Measurements from ENCODE around the gene NRCAM.

Gene NRCAM

DNA sequence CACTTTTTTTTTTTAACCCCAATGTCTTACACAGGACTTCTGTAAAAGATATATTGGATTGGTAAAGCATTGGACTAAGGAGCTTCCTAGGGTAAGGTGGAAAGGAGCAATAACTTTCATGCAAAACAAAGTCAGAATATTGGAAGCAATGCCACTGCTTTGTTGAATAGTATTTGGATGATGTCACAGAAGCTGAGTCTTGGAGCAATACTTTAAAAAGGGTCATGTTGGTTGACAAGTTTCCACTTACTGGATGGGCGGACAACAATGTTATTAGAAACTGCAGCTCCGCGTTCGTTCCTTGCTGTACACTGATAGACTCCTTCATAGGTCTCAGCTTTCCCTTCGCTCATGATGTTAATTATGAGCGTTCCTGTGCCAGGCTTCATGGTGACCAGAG, 224.2 kb downstream of the NRCAM start:
- Histone ChIP-seq H3K36me3 (ENCODE audit: insufficient read depth, low read length) (no peaks in the 10 kb centered on the region), H3K9ac (ENCODE audit: low read length) (no peak overlapping the region), H3K4me3 (ENCODE audit: low read depth in 1 of 2, low read length in 2 of 2) (no peak overlapping the region), H3K27ac (ENCODE audit: low read depth, low read length) (no peak overlapping the region), H3K9me3 (ENCODE audit: low read length) (no peaks in the 10 kb centered on the region), H3K27me3 (ENCODE audit: control insufficient read depth in 1 of 2, insufficient read depth in 2 of 2, low read length in 2 of 2) (no peaks in the 10 kb centered on the region), H3K4me1 (ENCODE audit: insufficient read depth, low read length) (no peaks in the 10 kb centered on the region)

DNA sequence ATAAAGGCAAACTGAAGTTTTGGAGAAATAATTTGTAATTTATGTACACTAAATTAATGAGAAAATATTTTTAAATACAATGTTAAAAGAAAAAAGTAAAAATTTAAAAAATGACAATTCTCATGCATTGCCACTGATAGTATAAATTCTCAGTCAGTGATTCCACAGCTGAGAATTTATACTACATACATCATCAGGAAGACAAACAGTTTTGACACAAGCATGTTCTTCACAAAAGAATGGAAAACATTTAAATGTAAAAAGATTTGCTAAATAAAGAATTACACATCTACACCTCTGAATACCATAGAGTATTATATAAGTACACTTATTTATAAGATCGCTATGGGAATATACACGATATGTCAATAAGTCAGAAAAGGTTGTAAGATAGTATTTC, 225.0 kb downstream of the NRCAM start:
- H3K9ac ChIP-seq (ENCODE audit: low read length), result no peak overlapping the region

DNA sequence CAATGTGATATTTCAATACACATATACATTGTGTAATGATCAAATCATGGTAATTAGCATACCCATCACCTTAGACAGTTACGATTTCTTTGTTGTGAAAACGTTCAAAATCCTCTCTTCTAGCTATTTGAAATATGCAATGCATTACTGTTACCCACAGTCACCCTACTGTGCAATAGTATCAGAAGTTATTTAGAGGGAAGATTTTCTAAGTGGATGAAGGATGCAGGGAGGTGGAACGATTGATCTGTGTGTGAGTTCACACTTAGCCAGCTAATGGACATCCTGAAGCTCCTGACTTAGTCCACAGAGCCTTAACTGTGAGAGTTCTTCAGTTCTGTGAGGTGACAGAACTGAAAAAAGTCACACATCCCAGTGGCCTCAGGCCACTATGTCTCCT, 228.9 kb downstream of the NRCAM start:
- H3K4me3 ChIP-seq (ENCODE audit: low read depth in 1 of 2, low read length in 2 of 2), result no peak overlapping the region
- no peak overlapping the region for H3K9ac ChIP-seq (ENCODE audit: low read length)
- H3K27ac ChIP-seq (ENCODE audit: low read depth, low read length), result no peak overlapping the region
- H3K27me3 ChIP-seq (ENCODE audit: control insufficient read depth in 1 of 2, insufficient read depth in 2 of 2, low read length in 2 of 2), result no peaks in the 10 kb centered on the region
- no peaks in the 10 kb centered on the region for H3K36me3 ChIP-seq (ENCODE audit: insufficient read depth, low read length)
- H3K4me1 ChIP-seq (ENCODE audit: insufficient read depth, low read length), result no peaks in the 10 kb centered on the region
- H3K9me3 ChIP-seq (ENCODE audit: low read length), result no peaks in the 10 kb centered on the region

More for the DNA sequence above, 225.0 kb downstream of the NRCAM start:
- H3K4me3 ChIP-seq (ENCODE audit: low read depth in 1 of 2, low read length in 2 of 2), result no peak overlapping the region
- H3K4me1 ChIP-seq (ENCODE audit: insufficient read depth, low read length), result no peaks in the 10 kb centered on the region
- no peak overlapping the region for H3K27ac ChIP-seq (ENCODE audit: low read depth, low read length)
- no peaks in the 10 kb centered on the region for H3K36me3 ChIP-seq (ENCODE audit: insufficient read depth, low read length)
- no peaks in the 10 kb centered on the region for H3K9me3 ChIP-seq (ENCODE audit: low read length)
- no peaks in the 10 kb centered on the region for H3K27me3 ChIP-seq (ENCODE audit: control insufficient read depth in 1 of 2, insufficient read depth in 2 of 2, low read length in 2 of 2)

DNA sequence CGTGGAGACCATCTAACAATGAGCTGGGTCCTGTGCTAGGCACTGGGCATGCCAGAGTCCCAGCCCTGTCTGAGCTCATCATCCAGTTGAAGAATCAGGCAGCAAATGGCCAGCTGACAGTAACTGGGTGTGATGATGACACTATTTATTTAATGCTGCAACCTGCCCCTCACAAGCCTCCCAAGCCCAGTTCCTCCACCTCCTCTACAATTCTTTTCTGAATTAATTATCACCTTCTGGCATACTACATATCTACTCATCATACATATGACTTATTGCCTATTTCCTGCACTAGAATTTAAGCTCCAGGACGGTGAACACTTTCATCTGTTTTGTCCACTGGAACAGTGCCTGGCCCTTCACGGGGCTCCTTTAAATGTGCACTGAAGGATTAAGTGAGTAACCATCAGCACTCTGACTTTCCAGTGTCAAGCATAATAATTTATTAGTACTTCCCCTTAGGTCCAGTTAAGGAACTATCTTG, 229.4 kb downstream of the NRCAM start:
- Histone ChIP-seq H3K4me3 (ENCODE audit: low read depth in 1 of 2, low read length in 2 of 2) (no peak overlapping the region), H3K27ac (ENCODE audit: low read depth, low read length) (no peak overlapping the region), H3K27me3 (ENCODE audit: control insufficient read depth in 1 of 2, insufficient read depth in 2 of 2, low read length in 2 of 2) (no peaks in the 10 kb centered on the region), H3K9me3 (ENCODE audit: low read length) (no peaks in the 10 kb centered on the region), H3K4me1 (ENCODE audit: insufficient read depth, low read length) (no peaks in the 10 kb centered on the region), H3K9ac (ENCODE audit: low read length) (no peak overlapping the region), H3K36me3 (ENCODE audit: insufficient read depth, low read length) (no peaks in the 10 kb centered on the region)

DNA sequence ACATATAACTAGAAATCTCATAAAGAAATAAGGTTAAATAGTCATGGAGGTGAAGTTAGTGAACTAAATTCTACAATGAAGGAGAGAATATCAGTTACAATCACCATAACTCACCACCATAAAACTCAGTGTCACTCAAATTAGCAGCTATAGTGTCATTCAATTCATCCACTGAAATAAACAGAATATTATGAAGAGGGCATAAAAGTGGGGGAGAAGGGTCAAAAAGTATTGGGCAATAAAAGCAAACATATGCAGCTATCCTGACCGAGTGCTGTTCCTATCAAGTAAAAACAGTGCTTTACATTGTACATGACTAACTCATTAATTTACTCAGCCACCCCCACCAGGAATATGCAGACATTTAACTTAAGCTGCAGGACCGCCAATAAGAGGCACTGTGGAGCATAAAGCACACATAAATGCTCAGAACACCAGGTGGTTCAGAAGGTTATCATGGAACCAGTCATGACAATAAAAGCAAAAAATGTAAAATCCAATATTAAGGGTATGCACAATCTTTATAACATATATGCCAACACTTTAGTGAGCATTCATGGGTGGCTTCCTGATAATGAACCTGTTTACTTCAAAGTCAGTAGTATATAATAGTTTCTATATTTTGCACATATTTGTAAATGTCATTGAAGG, 230.6 kb downstream of the NRCAM start:
- Histone ChIP-seq H3K9ac (ENCODE audit: low read length) (no peak overlapping the region), H3K4me3 (ENCODE audit: low read depth in 1 of 2, low read length in 2 of 2) (no peak overlapping the region), H3K4me1 (ENCODE audit: insufficient read depth, low read length) (no peaks in the 10 kb centered on the region), H3K36me3 (ENCODE audit: insufficient read depth, low read length) (no peaks in the 10 kb centered on the region), H3K27ac (ENCODE audit: low read depth, low read length) (no peak overlapping the region), H3K27me3 (ENCODE audit: control insufficient read depth in 1 of 2, insufficient read depth in 2 of 2, low read length in 2 of 2) (no peaks in the 10 kb centered on the region), H3K9me3 (ENCODE audit: low read length) (no peaks in the 10 kb centered on the region)

DNA sequence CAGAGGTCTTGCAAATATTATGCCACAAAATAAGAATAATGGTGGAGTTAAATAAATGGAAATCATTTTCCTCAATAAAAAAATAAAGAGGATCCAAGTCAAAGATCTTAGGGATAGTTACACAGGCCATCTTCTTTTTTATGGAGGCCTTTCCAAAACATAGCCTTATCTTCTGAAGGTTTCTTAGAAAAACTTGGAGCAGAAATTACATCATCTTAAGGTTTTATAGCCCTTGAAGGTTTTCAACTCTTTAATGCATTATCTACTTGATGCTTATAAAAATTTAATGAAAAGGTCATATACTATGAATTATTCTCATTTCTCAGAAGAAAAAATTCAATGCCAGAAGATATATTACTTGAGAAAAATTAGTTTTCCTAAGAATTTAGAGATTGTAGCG, 231.8 kb downstream of the NRCAM start:
- Histone ChIP-seq H3K9me3 (ENCODE audit: low read length) (no peaks in the 10 kb centered on the region), H3K27me3 (ENCODE audit: control insufficient read depth in 1 of 2, insufficient read depth in 2 of 2, low read length in 2 of 2) (no peaks in the 10 kb centered on the region), H3K36me3 (ENCODE audit: insufficient read depth, low read length) (no peaks in the 10 kb centered on the region), H3K4me3 (ENCODE audit: low read depth in 1 of 2, low read length in 2 of 2) (no peak overlapping the region), H3K4me1 (ENCODE audit: insufficient read depth, low read length) (no peaks in the 10 kb centered on the region), H3K27ac (ENCODE audit: low read depth, low read length) (no peak overlapping the region), H3K9ac (ENCODE audit: low read length) (no peak overlapping the region)

DNA sequence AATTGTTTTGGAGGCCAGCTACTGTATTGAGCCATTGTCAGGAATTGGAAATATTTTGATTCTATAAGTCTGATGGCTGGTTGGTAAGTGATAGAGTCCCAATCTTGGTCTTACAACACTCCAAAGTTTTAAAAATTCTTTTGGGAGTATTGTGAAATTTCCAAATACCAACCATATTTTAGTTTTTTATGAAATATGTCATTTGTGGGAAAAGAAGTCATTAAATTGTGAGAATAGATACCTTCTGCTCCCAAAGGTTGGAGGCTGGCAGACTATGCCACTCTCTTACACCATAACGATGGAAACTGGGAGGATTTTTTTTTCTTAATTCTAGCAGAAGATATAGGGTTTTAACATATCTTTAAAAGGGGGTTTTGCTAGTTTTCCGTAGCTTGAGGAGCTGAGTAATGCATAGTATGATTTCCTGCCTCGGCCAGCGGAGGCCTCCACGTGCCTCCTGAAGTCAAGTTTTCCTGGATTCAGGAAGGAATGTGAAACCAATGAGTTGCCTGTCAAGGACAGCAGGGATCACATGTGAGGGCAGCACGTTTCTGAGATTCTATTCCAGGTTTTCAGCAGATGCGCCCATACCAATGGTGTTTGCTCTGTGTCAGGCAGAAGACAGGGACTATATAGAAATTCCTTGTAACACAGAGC, 233.9 kb downstream of the NRCAM start:
- no peaks in the 10 kb centered on the region for H3K27me3 ChIP-seq (ENCODE audit: control insufficient read depth in 1 of 2, insufficient read depth in 2 of 2, low read length in 2 of 2)
- no peaks in the 10 kb centered on the region for H3K36me3 ChIP-seq (ENCODE audit: insufficient read depth, low read length)
- no peaks in the 10 kb centered on the region for H3K4me1 ChIP-seq (ENCODE audit: insufficient read depth, low read length)
- H3K27ac ChIP-seq (ENCODE audit: low read depth, low read length), result no peak overlapping the region
- H3K9me3 ChIP-seq (ENCODE audit: low read length), result no peaks in the 10 kb centered on the region
- H3K4me3 ChIP-seq (ENCODE audit: low read depth in 1 of 2, low read length in 2 of 2), result no peak overlapping the region
- no peak overlapping the region for H3K9ac ChIP-seq (ENCODE audit: low read length)

DNA sequence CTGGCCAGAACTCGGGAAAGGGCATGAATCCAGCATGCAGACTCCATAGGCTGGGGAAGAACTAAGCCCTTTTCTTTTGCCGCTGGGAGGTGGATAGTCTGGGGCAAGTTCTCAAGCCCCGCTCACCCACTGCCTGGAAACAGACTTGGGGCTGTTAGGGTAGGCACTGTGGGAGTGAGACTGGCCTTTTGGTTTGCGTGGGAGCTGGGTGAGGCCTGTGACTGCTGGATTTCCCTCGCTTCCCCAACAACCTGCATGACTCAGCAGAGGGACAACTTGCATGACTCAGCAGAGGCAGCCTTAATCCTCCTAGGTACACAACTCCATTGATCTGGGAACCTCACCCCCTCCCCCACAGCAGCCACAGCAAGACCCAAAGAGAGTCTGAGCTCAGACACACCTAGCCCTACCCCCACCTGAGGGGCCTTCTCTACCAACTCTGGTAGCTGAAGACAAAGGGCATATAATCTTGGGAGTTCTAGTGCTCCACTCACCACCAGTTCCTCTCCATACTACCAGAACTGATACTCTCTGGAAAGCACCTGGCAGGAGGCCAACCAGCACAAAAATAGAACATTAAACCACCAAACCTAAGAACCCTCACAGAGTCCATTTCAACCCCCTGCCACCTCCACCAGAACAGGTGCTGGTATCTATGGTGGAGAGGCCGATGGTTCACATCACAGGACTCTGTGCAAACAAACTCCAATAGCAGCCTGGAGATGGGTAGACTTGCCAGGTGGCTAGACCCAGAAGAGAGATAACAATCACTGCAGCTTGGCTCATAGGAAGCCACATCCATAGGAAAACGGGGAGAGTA, 244.6 kb downstream of the NRCAM start:
- H3K36me3 ChIP-seq (ENCODE audit: insufficient read depth, low read length), result no peaks in the 10 kb centered on the region
- no peak overlapping the region for H3K4me3 ChIP-seq (ENCODE audit: low read depth in 1 of 2, low read length in 2 of 2)
- no peak overlapping the region for H3K9ac ChIP-seq (ENCODE audit: low read length)
- H3K27ac ChIP-seq (ENCODE audit: low read depth, low read length), result no peak overlapping the region
- no peaks in the 10 kb centered on the region for H3K27me3 ChIP-seq (ENCODE audit: control insufficient read depth in 1 of 2, insufficient read depth in 2 of 2, low read length in 2 of 2)
- H3K4me1 ChIP-seq (ENCODE audit: insufficient read depth, low read length), result no peaks in the 10 kb centered on the region
- no peaks in the 10 kb centered on the region for H3K9me3 ChIP-seq (ENCODE audit: low read length)

DNA sequence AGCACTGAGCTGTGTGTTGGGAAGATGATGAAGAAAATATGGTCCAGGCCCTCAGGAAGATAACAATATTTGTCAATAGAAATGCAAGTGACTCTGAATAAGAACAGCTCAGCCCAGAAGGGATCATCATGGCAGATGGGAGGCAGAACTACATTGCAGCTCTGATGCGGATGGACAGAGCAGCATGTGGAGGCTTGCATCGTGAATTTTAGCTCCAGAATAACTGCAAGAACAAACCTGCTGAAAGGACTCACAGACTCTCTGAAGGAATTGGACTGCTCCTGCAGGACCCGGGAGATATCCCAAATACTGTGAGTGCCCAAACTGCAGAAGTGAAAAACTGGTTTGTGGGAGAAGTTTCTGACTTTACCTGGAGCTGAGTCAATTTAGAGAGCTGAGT, 245.4 kb downstream of the NRCAM start:
- H3K36me3 ChIP-seq (ENCODE audit: insufficient read depth, low read length), result no peaks in the 10 kb centered on the region
- no peak overlapping the region for H3K4me3 ChIP-seq (ENCODE audit: low read depth in 1 of 2, low read length in 2 of 2)
- H3K9me3 ChIP-seq (ENCODE audit: low read length), result no peaks in the 10 kb centered on the region
- no peak overlapping the region for H3K27ac ChIP-seq (ENCODE audit: low read depth, low read length)
- H3K4me1 ChIP-seq (ENCODE audit: insufficient read depth, low read length), result no peaks in the 10 kb centered on the region
- no peaks in the 10 kb centered on the region for H3K27me3 ChIP-seq (ENCODE audit: control insufficient read depth in 1 of 2, insufficient read depth in 2 of 2, low read length in 2 of 2)
- no peak overlapping the region for H3K9ac ChIP-seq (ENCODE audit: low read length)

DNA sequence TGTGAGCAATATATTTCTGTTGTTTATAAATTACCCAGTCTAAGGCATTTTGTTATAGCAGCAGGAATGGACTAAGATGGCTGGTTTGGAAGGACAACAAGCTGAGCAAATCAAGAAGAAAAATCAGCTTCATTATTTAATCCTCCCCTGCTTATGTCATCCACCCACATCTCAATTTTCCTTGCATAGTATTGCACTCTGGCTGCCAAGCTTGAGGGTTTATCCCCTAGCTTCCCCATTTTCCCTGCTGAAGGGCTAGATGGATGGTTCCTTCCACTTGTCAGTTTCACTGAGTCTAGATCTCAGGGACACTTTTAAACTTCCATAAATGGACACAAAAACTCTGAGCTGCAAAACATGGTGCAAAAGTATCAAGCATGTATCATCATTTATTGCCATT, 250.9 kb downstream of the NRCAM start:
- H3K9ac ChIP-seq (ENCODE audit: low read length), result no peak overlapping the region
- no peaks in the 10 kb centered on the region for H3K4me1 ChIP-seq (ENCODE audit: insufficient read depth, low read length)
- H3K4me3 ChIP-seq (ENCODE audit: low read depth in 1 of 2, low read length in 2 of 2), result no peak overlapping the region
- H3K27ac ChIP-seq (ENCODE audit: low read depth, low read length), result no peak overlapping the region
- H3K27me3 ChIP-seq (ENCODE audit: control insufficient read depth in 1 of 2, insufficient read depth in 2 of 2, low read length in 2 of 2), result no peaks in the 10 kb centered on the region
- no peaks in the 10 kb centered on the region for H3K9me3 ChIP-seq (ENCODE audit: low read length)
- no peaks in the 10 kb centered on the region for H3K36me3 ChIP-seq (ENCODE audit: insufficient read depth, low read length)

DNA sequence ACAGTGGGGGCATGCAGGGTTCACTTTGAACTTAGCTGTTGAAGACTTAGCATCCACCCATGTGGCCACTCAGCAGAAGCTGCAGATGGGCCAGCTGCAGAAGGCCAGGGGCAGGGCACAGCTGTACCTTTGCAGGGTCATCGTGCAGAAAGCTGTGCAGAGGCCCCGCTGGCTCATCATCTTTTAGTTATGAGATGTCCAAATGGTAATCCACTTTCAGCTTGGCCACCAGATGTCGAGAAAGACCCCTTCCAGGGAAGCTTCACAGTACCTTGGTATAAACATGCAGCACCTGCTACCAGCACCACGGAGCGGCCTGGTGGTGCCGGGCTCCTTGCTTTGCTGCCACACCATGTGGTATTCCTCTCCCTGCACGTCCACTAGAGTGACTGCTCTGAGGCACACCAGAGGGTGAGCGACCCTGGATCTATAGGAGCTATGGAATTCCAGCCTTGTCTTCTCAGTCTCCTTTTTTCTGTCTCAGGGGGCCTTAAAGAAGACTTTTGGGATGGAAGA, 251.9 kb downstream of the NRCAM start:
- no peaks in the 10 kb centered on the region for H3K36me3 ChIP-seq (ENCODE audit: insufficient read depth, low read length)
- no peaks in the 10 kb centered on the region for H3K9me3 ChIP-seq (ENCODE audit: low read length)
- no peak overlapping the region for H3K27ac ChIP-seq (ENCODE audit: low read depth, low read length)
- no peak overlapping the region for H3K9ac ChIP-seq (ENCODE audit: low read length)
- H3K4me3 ChIP-seq (ENCODE audit: low read depth in 1 of 2, low read length in 2 of 2), result no peak overlapping the region
- H3K27me3 ChIP-seq (ENCODE audit: control insufficient read depth in 1 of 2, insufficient read depth in 2 of 2, low read length in 2 of 2), result no peaks in the 10 kb centered on the region
- H3K4me1 ChIP-seq (ENCODE audit: insufficient read depth, low read length), result no peaks in the 10 kb centered on the region
